Prostate gland (tissue), 2 donors: ENCODE data around the gene CACNA1B.

Experiments
- CTCF ChIP-seq, 4 experiments: fragments of 200-600 bp in 2 of 4; fragments of 450-650 bp in 2 of 4; sonication (generic) in 2 of 4; IDR thresholded peaks; 1 replicate in 3 of 4; 2 replicates in 1 of 4; pipeline ENCODE4 v1.5.1; 2016 to 2019; ENCODE audit warnings: antibody characterized with exemption in 4 of 4, mild to moderate bottlenecking in 2 of 4, moderate library complexity in 2 of 4
- POLR2A ChIP-seq: fragments of 450-650 bp; IDR thresholded peaks from one replicate; pipeline ENCODE4 v1.6.1; 2016; ENCODE audit warnings: antibody characterized with exemption, mild to moderate bottlenecking
- POLR2AphosphoS5 ChIP-seq: sonication (generic); formaldehyde crosslinking; IDR thresholded peaks from one replicate; pipeline ENCODE4 v1.6.1; 2017; ENCODE audit warnings: antibody characterized with exemption

DNA sequence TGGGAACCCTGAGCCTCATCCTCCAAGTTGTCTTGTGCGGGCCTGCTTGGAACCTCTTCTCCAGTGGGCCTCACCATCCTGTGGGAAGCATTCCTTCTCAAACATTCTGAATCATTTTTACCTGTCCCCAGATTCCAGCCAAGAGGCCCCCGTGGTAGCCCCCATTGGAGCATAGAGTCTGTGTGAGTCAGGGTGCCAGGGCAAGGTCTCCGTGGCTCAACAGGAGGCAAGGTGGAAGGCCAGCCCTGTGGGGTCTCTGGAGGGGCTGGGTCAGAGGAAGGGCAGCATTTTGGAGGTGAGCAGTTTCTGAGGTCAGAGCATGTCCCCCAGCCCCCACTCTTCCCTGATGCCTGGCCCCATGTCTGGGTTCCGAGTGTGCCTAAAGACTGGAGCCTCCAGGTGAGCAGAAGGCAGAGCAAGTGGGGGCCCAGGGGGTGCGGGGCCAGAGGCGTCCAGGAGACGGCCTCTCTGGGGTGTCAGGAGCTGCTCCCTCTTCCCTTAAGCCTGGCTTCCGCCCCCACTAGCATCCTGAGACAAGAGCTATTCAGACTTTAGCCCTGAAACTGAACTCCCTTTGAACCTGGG lies 2.1 kb downstream of the CACNA1B start:
- TF ChIP-seq CTCF (IDR thresholded peaks at IDR 0.05) (no peak), POLR2AphosphoS5 (no peak), POLR2A (no peak)
